ENCODE measurements around the gene HGS. TPM values are rescaled to one million over a fixed set of nuclear protein-coding genes. Genes with fewer than 3 reads are reported as not detected.

The HGS gene
- total RNA-seq, 1 donor from 2014 or later: 117 TPM

DNA sequence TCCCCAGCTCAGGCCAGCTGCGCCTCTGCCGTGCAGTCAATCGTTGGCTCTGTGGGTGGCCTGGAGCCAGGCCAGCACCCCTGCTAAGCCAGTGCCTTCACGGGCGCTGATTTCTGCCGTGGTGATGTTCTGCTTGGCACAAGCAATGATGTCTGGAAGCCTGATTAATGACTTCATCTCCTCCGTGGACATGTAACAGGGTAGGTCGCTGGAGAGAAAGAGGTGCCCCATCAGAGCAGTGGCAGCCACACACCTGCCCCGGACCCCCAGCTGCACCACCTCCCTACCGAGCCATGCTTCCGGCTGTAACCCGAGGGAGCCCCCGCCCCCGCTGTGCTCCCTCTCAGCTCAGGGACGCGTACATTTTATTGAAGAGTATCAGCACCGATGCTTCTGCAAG lies 2.1 kb upstream of the HGS start:
- Mint-ChIP-seq H3K9me3 (ENCODE audit: unreplicated experiment) (no peaks in the 10 kb centered on the region), H3K36me3 (ENCODE audit: unreplicated experiment) (peaks cover 8% of the 10 kb centered on the region), H3K4me1 (ENCODE audit: unreplicated experiment) (peaks cover 33% of the 10 kb centered on the region), H3K4me3 (ENCODE audit: unreplicated experiment) (peak overlapping the region; percentile 32), H3K27ac (ENCODE audit: unreplicated experiment) (peak overlapping the region; percentile 52), H3K27me3 (ENCODE audit: unreplicated experiment) (no peaks in the 10 kb centered on the region)
- DNase-seq (ENCODE audit: extremely low spot score, unreplicated experiment): no peak
- TF ChIP-seq, protein P1, sequence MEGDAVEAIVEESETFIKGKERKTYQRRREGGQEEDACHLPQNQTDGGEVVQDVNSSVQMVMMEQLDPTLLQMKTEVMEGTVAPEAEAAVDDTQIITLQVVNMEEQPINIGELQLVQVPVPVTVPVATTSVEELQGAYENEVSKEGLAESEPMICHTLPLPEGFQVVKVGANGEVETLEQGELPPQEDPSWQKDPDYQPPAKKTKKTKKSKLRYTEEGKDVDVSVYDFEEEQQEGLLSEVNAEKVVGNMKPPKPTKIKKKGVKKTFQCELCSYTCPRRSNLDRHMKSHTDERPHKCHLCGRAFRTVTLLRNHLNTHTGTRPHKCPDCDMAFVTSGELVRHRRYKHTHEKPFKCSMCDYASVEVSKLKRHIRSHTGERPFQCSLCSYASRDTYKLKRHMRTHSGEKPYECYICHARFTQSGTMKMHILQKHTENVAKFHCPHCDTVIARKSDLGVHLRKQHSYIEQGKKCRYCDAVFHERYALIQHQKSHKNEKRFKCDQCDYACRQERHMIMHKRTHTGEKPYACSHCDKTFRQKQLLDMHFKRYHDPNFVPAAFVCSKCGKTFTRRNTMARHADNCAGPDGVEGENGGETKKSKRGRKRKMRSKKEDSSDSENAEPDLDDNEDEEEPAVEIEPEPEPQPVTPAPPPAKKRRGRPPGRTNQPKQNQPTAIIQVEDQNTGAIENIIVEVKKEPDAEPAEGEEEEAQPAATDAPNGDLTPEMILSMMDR (IDR thresholded peaks at IDR 0.05): no peak

GRCh38 chr17:81682565-81683207 lies 1.1 kb upstream of the HGS start:
- Mint-ChIP-seq H3K27ac (ENCODE audit: unreplicated experiment) (peak overlapping the region; percentile 81), H3K4me1 (ENCODE audit: unreplicated experiment) (peaks cover 33% of the 10 kb centered on the region), H3K4me3 (ENCODE audit: unreplicated experiment) (peak overlapping the region; percentile 87), H3K27me3 (ENCODE audit: unreplicated experiment) (no peaks in the 10 kb centered on the region), H3K36me3 (ENCODE audit: unreplicated experiment) (peaks cover 17% of the 10 kb centered on the region), H3K9me3 (ENCODE audit: unreplicated experiment) (no peaks in the 10 kb centered on the region)
- TF ChIP-seq, protein P1 (IDR thresholded peaks at IDR 0.05): no peak
- DNase-seq (ENCODE audit: extremely low spot score, unreplicated experiment): no peak

GRCh38 chr17:81683208-81683583 lies 615 bp upstream of the HGS start:
- TF ChIP-seq, protein P1 (IDR thresholded peaks at IDR 0.05): no peak
- Mint-ChIP-seq H3K9me3 (ENCODE audit: unreplicated experiment) (no peaks in the 10 kb centered on the region), H3K4me3 (ENCODE audit: unreplicated experiment) (peak overlapping the region; percentile 87), H3K27ac (ENCODE audit: unreplicated experiment) (peak overlapping the region; percentile 81), H3K36me3 (ENCODE audit: unreplicated experiment) (peaks cover 19% of the 10 kb centered on the region), H3K4me1 (ENCODE audit: unreplicated experiment) (peaks cover 33% of the 10 kb centered on the region), H3K27me3 (ENCODE audit: unreplicated experiment) (no peaks in the 10 kb centered on the region)
- DNase-seq (ENCODE audit: extremely low spot score, unreplicated experiment): no peak

GRCh38 chr17:81684442-81684911 lies 666 bp downstream of the HGS start:
- Mint-ChIP-seq H3K4me3 (ENCODE audit: unreplicated experiment) (peak overlapping the region; percentile 81), H3K27ac (ENCODE audit: unreplicated experiment) (peak overlapping the region; percentile 89), H3K4me1 (ENCODE audit: unreplicated experiment) (peaks cover 33% of the 10 kb centered on the region), H3K36me3 (ENCODE audit: unreplicated experiment) (peaks cover 28% of the 10 kb centered on the region), H3K9me3 (ENCODE audit: unreplicated experiment) (no peaks in the 10 kb centered on the region), H3K27me3 (ENCODE audit: unreplicated experiment) (no peaks in the 10 kb centered on the region)
- DNase-seq (ENCODE audit: extremely low spot score, unreplicated experiment): no peak
- TF ChIP-seq, protein P1 (IDR thresholded peaks at IDR 0.05): no peak

DNA sequence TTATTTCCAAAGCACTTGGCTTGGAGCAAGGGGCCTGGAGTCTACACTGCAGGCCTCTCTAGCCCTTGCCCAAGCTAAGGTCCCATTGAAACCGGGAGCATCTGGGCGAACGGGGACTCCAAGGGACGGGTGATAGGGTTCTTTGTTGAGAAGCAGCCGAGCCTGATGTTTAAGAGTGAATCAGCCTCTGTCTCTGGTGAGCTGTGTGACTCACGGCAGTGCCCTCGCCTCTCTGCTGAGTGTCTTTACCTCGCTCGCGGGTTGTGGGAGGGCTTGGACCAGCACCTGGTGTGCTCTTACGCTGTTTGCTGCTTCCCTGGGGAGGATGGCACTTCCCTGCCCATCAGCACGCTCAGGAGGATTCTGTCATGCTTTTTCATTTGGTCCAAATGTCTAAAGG lies 1.3 kb downstream of the HGS start:
- Mint-ChIP-seq H3K27ac (ENCODE audit: unreplicated experiment) (peak overlapping the region; percentile 89), H3K4me1 (ENCODE audit: unreplicated experiment) (peaks cover 33% of the 10 kb centered on the region), H3K27me3 (ENCODE audit: unreplicated experiment) (no peaks in the 10 kb centered on the region), H3K9me3 (ENCODE audit: unreplicated experiment) (no peaks in the 10 kb centered on the region), H3K4me3 (ENCODE audit: unreplicated experiment) (peak overlapping the region; percentile 81), H3K36me3 (ENCODE audit: unreplicated experiment) (peaks cover 34% of the 10 kb centered on the region)
- DNase-seq (ENCODE audit: extremely low spot score, unreplicated experiment): no peak
- TF ChIP-seq, protein P1 (IDR thresholded peaks at IDR 0.05): no peak
